GM23338 (cell line): ENCODE results near the gene PDE7B. TPM values are rescaled to one million over a fixed set of nuclear protein-coding genes. Genes with fewer than 3 reads are reported as not detected.
A peak's percentile ranks its signal among the peaks of the same experiment; 100 is the strongest.

Experiments used
- ATAC-seq: fragments of 200-7000 bp; cut with Tn5 transposase; 3 replicates; pipeline ENCODE4 v1.9.1; 2020
- DNase-seq: peaks from one replicate; pipeline ENCODE4 v3.0.0-alpha.2; 2015; ENCODE audit warnings: low spot score
- H2AFZ ChIP-seq: fragments of 200-600 bp; sonication (generic); 2 replicates; pipeline ENCODE4 v1.8.0; 2016; ENCODE audit warnings: antibody characterized with exemption, mild to moderate bottlenecking, moderate library complexity
- H3F3A ChIP-seq: fragments of 200-600 bp; sonication (generic); replicated peaks from 2 replicates; pipeline ENCODE4 v1.8.0; 2017; ENCODE audit warnings: antibody characterized with exemption, mixed run types, low read depth
- H3K27ac ChIP-seq: fragments of 200-600 bp; sonication (generic); 2 replicates; pipeline ENCODE4 v1.6.1; 2016; ENCODE audit warnings: low read depth
- H3K27me3 ChIP-seq: fragments of 200-600 bp; sonication (generic); 2 replicates; pipeline ENCODE4 v1.8.0; 2016; ENCODE audit warnings: mild to moderate bottlenecking, mixed run types, moderate library complexity; ENCODE audit not compliant: insufficient read depth
- H3K36me3 ChIP-seq: fragments of 200-600 bp; sonication (generic); 2 replicates; pipeline ENCODE4 v1.8.0; 2016; ENCODE audit warnings: mild to moderate bottlenecking; ENCODE audit not compliant: insufficient read depth
- H3K4me1 ChIP-seq: fragments of 200-600 bp; sonication (generic); 2 replicates; pipeline ENCODE4 v1.8.0; 2016; ENCODE audit warnings: mild to moderate bottlenecking, moderate library complexity; ENCODE audit not compliant: insufficient read depth
- H3K4me2 ChIP-seq: fragments of 200-600 bp; sonication (generic); 2 replicates; pipeline ENCODE4 v1.7.1; 2017; ENCODE audit warnings: mixed run types
- H3K4me3 ChIP-seq: fragments of 200-600 bp; sonication (generic); 2 replicates; pipeline ENCODE4 v1.6.1; 2016; ENCODE audit warnings: mixed run types
- H3K79me2 ChIP-seq: fragments of 200-600 bp; sonication (generic); replicated peaks from 2 replicates; pipeline ENCODE4 v1.8.0; 2017; ENCODE audit warnings: mild to moderate bottlenecking; ENCODE audit not compliant: insufficient read depth
- H3K9me2 ChIP-seq: fragments of 200-600 bp; sonication (generic); 2 replicates; pipeline ENCODE4 v1.8.0; 2017; ENCODE audit not compliant: insufficient read depth
- H4K20me1 ChIP-seq: fragments of 200-600 bp; sonication (generic); replicated peaks from 2 replicates; pipeline ENCODE4 v1.8.0; 2017; ENCODE audit warnings: mild to moderate bottlenecking; ENCODE audit not compliant: insufficient read depth
- H3K27ac Mint-ChIP-seq: 2 replicates; pipeline ENCODE4 v1.8.0; 2020; ENCODE audit warnings: inconsistent platforms, mild to moderate bottlenecking, moderate library complexity, mixed read lengths
- H3K27me3 Mint-ChIP-seq: 3 replicates; pipeline ENCODE4 v1.8.0; 2022; ENCODE audit warnings: low read depth, mild to moderate bottlenecking, moderate library complexity, mixed read lengths, inconsistent platforms; ENCODE audit not compliant: insufficient read depth, poor library complexity
- H3K36me3 Mint-ChIP-seq: 3 replicates; pipeline ENCODE4 v1.8.0; 2021; ENCODE audit warnings: low read depth, mild to moderate bottlenecking, inconsistent platforms, moderate library complexity, mixed read lengths
- H3K4me1 Mint-ChIP-seq: 3 replicates; pipeline ENCODE4 v1.8.0; 2020; ENCODE audit warnings: mild to moderate bottlenecking, inconsistent platforms, mixed read lengths
- H3K4me3 Mint-ChIP-seq: 3 replicates; pipeline ENCODE4 v1.8.0; 2021; ENCODE audit warnings: moderate library complexity, mild to moderate bottlenecking, inconsistent platforms, mixed read lengths
- H3K9me3 Mint-ChIP-seq: 3 replicates; pipeline ENCODE4 v1.8.0; 2020; ENCODE audit warnings: moderate library complexity, mild to moderate bottlenecking, inconsistent platforms, mixed read lengths
- ETS1 ChIP-seq: IDR thresholded peaks from 2 replicates; pipeline ENCODE4 v1.6.1; 2016; ENCODE audit warnings: antibody characterized with exemption
- EZH2 ChIP-seq: fragments of 200-600 bp; sonication (generic); IDR thresholded peaks from one replicate; pipeline ENCODE4 v1.8.0; 2017; ENCODE audit warnings: antibody characterized with exemption, mild to moderate bottlenecking, low read depth; ENCODE audit not compliant: unreplicated experiment
- EZH2phosphoT487 ChIP-seq: fragments of 200-600 bp; sonication (generic); IDR thresholded peaks from one replicate; pipeline ENCODE4 v1.8.1; 2018; ENCODE audit warnings: antibody characterized with exemption; ENCODE audit not compliant: unreplicated experiment
- POLR2AphosphoS5 ChIP-seq: IDR thresholded peaks from 2 replicates; pipeline ENCODE4 v1.6.1; 2016; ENCODE audit warnings: antibody characterized with exemption, low read depth
- ZNF114 ChIP-seq: fragments of 250-450 bp; sonication (Bioruptor Pico); IDR thresholded peaks from 2 replicates; pipeline ENCODE4 v1.5.0; 2020; ENCODE audit warnings: mild to moderate bottlenecking, moderate library complexity
- polyA plus RNA-seq: library from polyadenylated mRNA; unstranded; fragments of >200 nt; fragmentation: Nextera tagmentation; extraction: Ambion mirVana; gene quantifications from 2 replicates; pipeline ENCODE4 v1.2.1, GENCODE V29; 2016
- total RNA-seq: library from RNA; depleted of rRNA; stranded (reverse); fragments of >200 nt; shearing (Covaris generic); gene quantifications from 2 replicates; pipeline ENCODE4 v1.2.3, GENCODE V29; 2014
- TF ChIP-seq, protein P1 (sequence below): fragments of 250-450 bp; sonication (Bioruptor Pico); IDR thresholded peaks from 2 replicates; pipeline ENCODE4 v1.5.0; 2020; ENCODE audit warnings: mild to moderate bottlenecking, moderate library complexity

PDE7B gene
- total and polyA plus RNA-seq, 2 experiments from 2014 or later = 0.07 TPM; not detected in 1

DNA sequence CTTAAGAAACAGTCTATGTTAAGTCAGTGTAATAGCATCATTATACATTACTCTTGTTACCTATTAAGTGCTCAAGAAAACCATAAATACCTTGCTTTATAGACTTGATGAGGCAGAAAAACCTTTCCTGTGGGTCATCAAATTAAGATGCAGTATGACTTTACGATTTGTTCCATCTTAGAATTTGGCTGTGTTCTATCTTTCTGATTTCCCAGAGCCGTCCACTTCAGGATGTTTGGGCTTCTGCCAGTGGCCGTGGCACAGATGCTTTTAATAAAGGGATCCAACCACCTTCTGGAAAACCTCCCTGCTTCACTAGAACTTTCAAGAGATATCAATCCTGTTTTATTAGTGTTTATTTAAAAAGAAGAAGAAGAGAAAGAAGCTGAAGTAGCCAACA lies 71.2 kb downstream of the PDE7B start:
- H3K27ac Mint-ChIP-seq = peak overlapping the region; percentile 69
- H3K9me3 Mint-ChIP-seq = peaks cover 6% of the 10 kb centered on the region; the same call in 2 of the 3 replicates
- Histone ChIP-seq H3K79me2 (no peaks in the 10 kb centered on the region), H3F3A (no peaks in the 10 kb centered on the region), H3K4me1 (peaks cover 9% of the 10 kb centered on the region), H3K9me2 (peaks cover 2% of the 10 kb centered on the region; the same call in 1 of the 2 replicates), H3K4me2 (no peak overlapping the region; the same call in 1 of the 2 replicates), H3K4me3 (no peak overlapping the region), H3K36me3 (no peaks in the 10 kb centered on the region), H3K27ac (no peak overlapping the region), H3K27me3 (no peaks in the 10 kb centered on the region), H2AFZ (no peak overlapping the region), H4K20me1 (no peaks in the 10 kb centered on the region)
- H3K4me1 Mint-ChIP-seq = peaks cover 29% of the 10 kb centered on the region
- TF ChIP-seq EZH2phosphoT487 (no peak), ETS1 (no peak), EZH2 (no peak)
- TF ChIP-seq, protein P1, sequence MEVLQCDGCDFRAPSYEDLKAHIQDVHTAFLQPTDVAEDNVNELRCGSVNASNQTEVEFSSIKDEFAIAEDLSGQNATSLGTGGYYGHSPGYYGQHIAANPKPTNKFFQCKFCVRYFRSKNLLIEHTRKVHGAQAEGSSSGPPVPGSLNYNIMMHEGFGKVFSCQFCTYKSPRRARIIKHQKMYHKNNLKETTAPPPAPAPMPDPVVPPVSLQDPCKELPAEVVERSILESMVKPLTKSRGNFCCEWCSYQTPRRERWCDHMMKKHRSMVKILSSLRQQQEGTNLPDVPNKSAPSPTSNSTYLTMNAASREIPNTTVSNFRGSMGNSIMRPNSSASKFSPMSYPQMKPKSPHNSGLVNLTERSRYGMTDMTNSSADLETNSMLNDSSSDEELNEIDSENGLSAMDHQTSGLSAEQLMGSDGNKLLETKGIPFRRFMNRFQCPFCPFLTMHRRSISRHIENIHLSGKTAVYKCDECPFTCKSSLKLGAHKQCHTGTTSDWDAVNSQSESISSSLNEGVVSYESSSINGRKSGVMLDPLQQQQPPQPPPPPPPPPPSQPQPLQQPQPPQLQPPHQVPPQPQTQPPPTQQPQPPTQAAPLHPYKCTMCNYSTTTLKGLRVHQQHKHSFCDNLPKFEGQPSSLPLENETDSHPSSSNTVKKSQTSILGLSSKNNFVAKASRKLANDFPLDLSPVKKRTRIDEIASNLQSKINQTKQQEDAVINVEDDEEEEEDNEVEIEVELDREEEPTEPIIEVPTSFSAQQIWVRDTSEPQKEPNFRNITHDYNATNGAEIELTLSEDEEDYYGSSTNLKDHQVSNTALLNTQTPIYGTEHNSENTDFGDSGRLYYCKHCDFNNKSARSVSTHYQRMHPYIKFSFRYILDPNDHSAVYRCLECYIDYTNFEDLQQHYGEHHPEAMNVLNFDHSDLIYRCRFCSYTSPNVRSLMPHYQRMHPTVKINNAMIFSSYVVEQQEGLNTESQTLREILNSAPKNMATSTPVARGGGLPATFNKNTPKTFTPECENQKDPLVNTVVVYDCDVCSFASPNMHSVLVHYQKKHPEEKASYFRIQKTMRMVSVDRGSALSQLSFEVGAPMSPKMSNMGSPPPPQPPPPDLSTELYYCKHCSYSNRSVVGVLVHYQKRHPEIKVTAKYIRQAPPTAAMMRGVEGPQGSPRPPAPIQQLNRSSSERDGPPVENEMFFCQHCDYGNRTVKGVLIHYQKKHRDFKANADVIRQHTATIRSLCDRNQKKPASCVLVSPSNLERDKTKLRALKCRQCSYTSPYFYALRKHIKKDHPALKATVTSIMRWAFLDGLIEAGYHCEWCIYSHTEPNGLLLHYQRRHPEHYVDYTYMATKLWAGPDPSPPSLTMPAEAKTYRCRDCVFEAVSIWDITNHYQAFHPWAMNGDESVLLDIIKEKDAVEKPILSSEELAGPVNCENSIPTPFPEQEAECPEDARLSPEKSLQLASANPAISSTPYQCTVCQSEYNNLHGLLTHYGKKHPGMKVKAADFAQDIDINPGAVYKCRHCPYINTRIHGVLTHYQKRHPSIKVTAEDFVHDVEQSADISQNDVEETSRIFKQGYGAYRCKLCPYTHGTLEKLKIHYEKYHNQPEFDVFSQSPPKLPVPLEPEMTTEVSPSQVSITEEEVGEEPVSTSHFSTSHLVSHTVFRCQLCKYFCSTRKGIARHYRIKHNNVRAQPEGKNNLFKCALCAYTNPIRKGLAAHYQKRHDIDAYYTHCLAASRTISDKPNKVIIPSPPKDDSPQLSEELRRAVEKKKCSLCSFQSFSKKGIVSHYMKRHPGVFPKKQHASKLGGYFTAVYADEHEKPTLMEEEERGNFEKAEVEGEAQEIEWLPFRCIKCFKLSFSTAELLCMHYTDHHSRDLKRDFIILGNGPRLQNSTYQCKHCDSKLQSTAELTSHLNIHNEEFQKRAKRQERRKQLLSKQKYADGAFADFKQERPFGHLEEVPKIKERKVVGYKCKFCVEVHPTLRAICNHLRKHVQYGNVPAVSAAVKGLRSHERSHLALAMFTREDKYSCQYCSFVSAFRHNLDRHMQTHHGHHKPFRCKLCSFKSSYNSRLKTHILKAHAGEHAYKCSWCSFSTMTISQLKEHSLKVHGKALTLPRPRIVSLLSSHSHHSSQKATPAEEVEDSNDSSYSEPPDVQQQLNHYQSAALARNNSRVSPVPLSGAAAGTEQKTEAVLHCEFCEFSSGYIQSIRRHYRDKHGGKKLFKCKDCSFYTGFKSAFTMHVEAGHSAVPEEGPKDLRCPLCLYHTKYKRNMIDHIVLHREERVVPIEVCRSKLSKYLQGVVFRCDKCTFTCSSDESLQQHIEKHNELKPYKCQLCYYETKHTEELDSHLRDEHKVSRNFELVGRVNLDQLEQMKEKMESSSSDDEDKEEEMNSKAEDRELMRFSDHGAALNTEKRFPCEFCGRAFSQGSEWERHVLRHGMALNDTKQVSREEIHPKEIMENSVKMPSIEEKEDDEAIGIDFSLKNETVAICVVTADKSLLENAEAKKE (CRISPR knock-in tag) = no peak
- no peak overlapping the region for H3K4me3 Mint-ChIP-seq
- DNase-seq (no peak), ATAC-seq (no peak)
- H3K36me3 Mint-ChIP-seq = peaks cover 7% of the 10 kb centered on the region; the same call in 2 of the 3 replicates
- H3K27me3 Mint-ChIP-seq = no peaks in the 10 kb centered on the region

- DNase-seq (no peak), ATAC-seq (no peak)
- H3K36me3 ChIP-seq = no peaks in the 10 kb centered on the region
- H2AFZ ChIP-seq = 0 out of 2 replicates have a peak overlapping the region, but pooled peaks have one; percentile 12
- peaks cover 2% of the 10 kb centered on the region; the same call in 1 of the 3 replicates for H3K9me3 Mint-ChIP-seq
- no peak overlapping the region for H3K4me3 ChIP-seq
- no peaks in the 10 kb centered on the region for H3K9me2 ChIP-seq
- no peaks in the 10 kb centered on the region for H3K27me3 Mint-ChIP-seq
- H3K4me2 ChIP-seq = no peak overlapping the region
- no peaks in the 10 kb centered on the region for H4K20me1 ChIP-seq
- peaks cover 5% of the 10 kb centered on the region; the same call in 2 of the 3 replicates for H3K4me1 Mint-ChIP-seq
- no peak overlapping the region for H3K4me3 Mint-ChIP-seq
- no peaks in the 10 kb centered on the region for H3F3A ChIP-seq
- H3K36me3 Mint-ChIP-seq = no peaks in the 10 kb centered on the region
- H3K4me1 ChIP-seq = no peaks in the 10 kb centered on the region
- H3K27ac ChIP-seq = no peak overlapping the region
- H3K27me3 ChIP-seq = no peaks in the 10 kb centered on the region
- H3K27ac Mint-ChIP-seq = no peak overlapping the region
- H3K79me2 ChIP-seq = no peaks in the 10 kb centered on the region
- no peak for TF ChIP-seq ZNF114
- TF ChIP-seq POLR2AphosphoS5 = no peak
These were observed 81.2 kb downstream of the PDE7B start for GRCh38 chr6:135932651-135933050.
